ENCODE results near the gene CELA3A. TPM values are rescaled to one million over a fixed set of nuclear protein-coding genes. Genes with fewer than 3 reads are reported as not detected.

CELA3A gene
- total and polyA plus RNA-seq, 2 of the 13 experiments (the other 11 are each of a cell fraction or from before 2014, with no cell fraction given): 0.09 TPM; not detected in 1

DNA sequence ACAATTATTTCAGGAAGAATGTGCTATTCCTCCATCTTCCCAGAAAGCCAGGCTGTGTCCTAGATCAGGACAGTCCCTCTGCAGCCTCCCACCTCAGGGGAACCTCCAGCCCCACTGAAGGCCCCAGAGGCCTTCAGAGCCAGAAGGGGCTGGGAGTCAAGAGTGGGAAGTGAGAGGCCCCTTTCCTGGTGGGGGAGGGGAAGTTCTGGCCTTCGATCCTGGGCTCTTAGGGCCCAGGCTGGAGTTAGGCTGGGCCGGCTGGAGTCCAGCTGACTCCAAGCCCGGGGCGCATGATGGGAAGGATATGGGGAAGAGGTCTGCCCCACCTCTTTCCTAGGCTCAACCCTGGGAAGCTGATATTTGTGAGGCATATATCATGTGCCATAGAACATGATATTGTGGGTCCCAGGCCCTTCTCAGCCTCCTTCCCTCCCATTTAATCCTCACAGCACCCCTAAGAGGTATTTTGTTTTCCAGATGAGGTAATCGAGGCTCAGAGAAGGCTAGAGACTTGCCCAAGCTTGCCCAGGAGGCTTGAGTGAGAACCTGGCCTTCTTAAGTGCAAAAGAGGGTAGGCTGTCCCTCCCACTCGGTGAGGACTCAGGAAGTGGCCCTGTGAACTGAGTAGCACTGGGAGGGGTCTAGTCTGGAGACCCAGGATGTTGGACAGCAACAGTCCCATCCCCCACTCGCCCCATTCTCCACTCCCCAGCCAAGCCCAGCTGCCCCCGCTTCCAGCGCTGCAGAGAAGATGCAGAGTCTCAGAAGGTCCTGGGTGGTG is 45.8 kb upstream of the CELA3A start (continued):
- TF ChIP-seq, protein P1, sequence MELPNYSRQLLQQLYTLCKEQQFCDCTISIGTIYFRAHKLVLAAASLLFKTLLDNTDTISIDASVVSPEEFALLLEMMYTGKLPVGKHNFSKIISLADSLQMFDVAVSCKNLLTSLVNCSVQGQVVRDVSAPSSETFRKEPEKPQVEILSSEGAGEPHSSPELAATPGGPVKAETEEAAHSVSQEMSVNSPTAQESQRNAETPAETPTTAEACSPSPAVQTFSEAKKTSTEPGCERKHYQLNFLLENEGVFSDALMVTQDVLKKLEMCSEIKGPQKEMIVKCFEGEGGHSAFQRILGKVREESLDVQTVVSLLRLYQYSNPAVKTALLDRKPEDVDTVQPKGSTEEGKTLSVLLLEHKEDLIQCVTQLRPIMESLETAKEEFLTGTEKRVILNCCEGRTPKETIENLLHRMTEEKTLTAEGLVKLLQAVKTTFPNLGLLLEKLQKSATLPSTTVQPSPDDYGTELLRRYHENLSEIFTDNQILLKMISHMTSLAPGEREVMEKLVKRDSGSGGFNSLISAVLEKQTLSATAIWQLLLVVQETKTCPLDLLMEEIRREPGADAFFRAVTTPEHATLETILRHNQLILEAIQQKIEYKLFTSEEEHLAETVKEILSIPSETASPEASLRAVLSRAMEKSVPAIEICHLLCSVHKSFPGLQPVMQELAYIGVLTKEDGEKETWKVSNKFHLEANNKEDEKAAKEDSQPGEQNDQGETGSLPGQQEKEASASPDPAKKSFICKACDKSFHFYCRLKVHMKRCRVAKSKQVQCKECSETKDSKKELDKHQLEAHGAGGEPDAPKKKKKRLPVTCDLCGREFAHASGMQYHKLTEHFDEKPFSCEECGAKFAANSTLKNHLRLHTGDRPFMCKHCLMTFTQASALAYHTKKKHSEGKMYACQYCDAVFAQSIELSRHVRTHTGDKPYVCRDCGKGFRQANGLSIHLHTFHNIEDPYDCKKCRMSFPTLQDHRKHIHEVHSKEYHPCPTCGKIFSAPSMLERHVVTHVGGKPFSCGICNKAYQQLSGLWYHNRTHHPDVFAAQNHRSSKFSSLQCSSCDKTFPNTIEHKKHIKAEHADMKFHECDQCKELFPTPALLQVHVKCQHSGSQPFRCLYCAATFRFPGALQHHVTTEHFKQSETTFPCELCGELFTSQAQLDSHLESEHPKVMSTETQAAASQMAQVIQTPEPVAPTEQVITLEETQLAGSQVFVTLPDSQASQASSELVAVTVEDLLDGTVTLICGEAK (IDR thresholded peaks at IDR 0.05): no peak
- TF ChIP-seq, protein P1 (CRISPR knock-in tag; IDR thresholded peaks at IDR 0.05): no peak
- no peak for TF ChIP-seq ZNF501 (CRISPR knock-in tag; IDR thresholded peaks at IDR 0.05)
- TF ChIP-seq SMARCE1 (IDR thresholded peaks at IDR 0.05; ENCODE audit: borderline replicate concordance): no peak
- TF ChIP-seq SOX6 (IDR thresholded peaks at IDR 0.05): no peak
- no peak for TF ChIP-seq SOX6 (CRISPR knock-in tag; IDR thresholded peaks at IDR 0.05)
- TF ChIP-seq SPEN (CRISPR knock-in tag; IDR thresholded peaks at IDR 0.05; ENCODE audit: low read depth): peak; percentile 36; the same call in 1 of the 2 replicates
- TF ChIP-seq, protein P2, sequence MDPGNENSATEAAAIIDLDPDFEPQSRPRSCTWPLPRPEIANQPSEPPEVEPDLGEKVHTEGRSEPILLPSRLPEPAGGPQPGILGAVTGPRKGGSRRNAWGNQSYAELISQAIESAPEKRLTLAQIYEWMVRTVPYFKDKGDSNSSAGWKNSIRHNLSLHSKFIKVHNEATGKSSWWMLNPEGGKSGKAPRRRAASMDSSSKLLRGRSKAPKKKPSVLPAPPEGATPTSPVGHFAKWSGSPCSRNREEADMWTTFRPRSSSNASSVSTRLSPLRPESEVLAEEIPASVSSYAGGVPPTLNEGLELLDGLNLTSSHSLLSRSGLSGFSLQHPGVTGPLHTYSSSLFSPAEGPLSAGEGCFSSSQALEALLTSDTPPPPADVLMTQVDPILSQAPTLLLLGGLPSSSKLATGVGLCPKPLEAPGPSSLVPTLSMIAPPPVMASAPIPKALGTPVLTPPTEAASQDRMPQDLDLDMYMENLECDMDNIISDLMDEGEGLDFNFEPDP (CRISPR knock-in tag; conservative IDR thresholded peaks at IDR 0.05): 0 out of 2 replicates have a peak, but pooled peaks have one; percentile 2
